GM21529 (cell line): Measurements from ENCODE around the gene RNF145.
A peak's percentile ranks its signal among the peaks of the same experiment; 100 is the strongest.

Source experiments
- ATAC-seq: cut with Tn5 transposase; IDR thresholded peaks from one replicate; pipeline ENCODE4 v1.9.1; 2021; ENCODE audit not compliant: unreplicated experiment

Gene RNF145

GRCh38 chr5:159198063-159199036 lies 11.0 kb downstream of the RNF145 start:
- ATAC-seq, result peak; percentile 97

- ATAC-seq, result no peak
These were observed 13.6 kb downstream of the RNF145 start for GRCh38 chr5:159195775-159196174.

- no peak for ATAC-seq
These were observed 19.2 kb downstream of the RNF145 start for GRCh38 chr5:159190170-159190569.

- ATAC-seq, result no peak
These were observed 20.0 kb downstream of the RNF145 start for GRCh38 chr5:159189310-159189709.

- no peak for ATAC-seq
These were observed 21.6 kb downstream of the RNF145 start for GRCh38 chr5:159187719-159188118.

GRCh38 chr5:159186319-159186718 lies 23.0 kb downstream of the RNF145 start:
- no peak for ATAC-seq

GRCh38 chr5:159185773-159186172 lies 23.6 kb downstream of the RNF145 start:
- no peak for ATAC-seq

- ATAC-seq, result peak; percentile 37
These were observed 24.4 kb downstream of the RNF145 start for GRCh38 chr5:159184858-159185381.

GRCh38 chr5:159184236-159184635 lies 25.1 kb downstream of the RNF145 start:
- ATAC-seq, result no peak

GRCh38 chr5:159183247-159183646 lies 26.1 kb downstream of the RNF145 start:
- ATAC-seq, result no peak

- no peak for ATAC-seq
These were observed 26.7 kb downstream of the RNF145 start for GRCh38 chr5:159182691-159183090.

GRCh38 chr5:159181651-159182050 lies 27.7 kb downstream of the RNF145 start:
- ATAC-seq, result no peak

GRCh38 chr5:159181152-159181551 lies 28.2 kb downstream of the RNF145 start:
- peak; percentile 58 for ATAC-seq

- no peak for ATAC-seq
These were observed 29.6 kb downstream of the RNF145 start for GRCh38 chr5:159179529-159180305.

- ATAC-seq, result peak; percentile 70
These were observed 30.4 kb downstream of the RNF145 start for GRCh38 chr5:159178978-159179377.

- ATAC-seq, result no peak
These were observed 33.8 kb downstream of the RNF145 start for GRCh38 chr5:159175547-159175946.

GRCh38 chr5:159174511-159175168 lies 34.7 kb downstream of the RNF145 start:
- no peak for ATAC-seq

- ATAC-seq, result no peak
These were observed 38.1 kb downstream of the RNF145 start for GRCh38 chr5:159171274-159171673.

GRCh38 chr5:159170021-159170420 lies 39.3 kb downstream of the RNF145 start:
- no peak for ATAC-seq

- ATAC-seq, result no peak
These were observed 42.9 kb downstream of the RNF145 start for GRCh38 chr5:159166416-159166815.

GRCh38 chr5:159163701-159164046 lies 45.7 kb downstream of the RNF145 start:
- ATAC-seq, result no peak
